OCI-LY1 (cell line): ENCODE data around the gene DHH.

Experiments
- H2AFZ ChIP-seq: fragments of 200-600 bp; sonication (generic), shearing (Covaris generic); 2 replicates; pipeline ENCODE4 v1.6.0; 2014; ENCODE audit warnings: antibody characterized with exemption, mild to moderate bottlenecking, low read length
- H3F3A ChIP-seq: fragments of 200-600 bp; sonication (generic), shearing (Covaris generic); 2 replicates; pipeline ENCODE4 v1.6.0; 2014; ENCODE audit warnings: mild to moderate bottlenecking, antibody characterized with exemption, low read length, moderate library complexity; ENCODE audit not compliant: insufficient read depth
- H3K27ac ChIP-seq: fragments of 200-600 bp; sonication (generic); 2 replicates; pipeline ENCODE4 v1.5.1; 2014; ENCODE audit warnings: low read length, mixed run types, mild to moderate bottlenecking, low read depth; ENCODE audit not compliant: poor library complexity, severe bottlenecking
- H3K27me3 ChIP-seq: fragments of 200-600 bp; sonication (generic); 2 replicates; pipeline ENCODE4 v1.6.0; 2014; ENCODE audit warnings: antibody characterized with exemption, mild to moderate bottlenecking, low read length, moderate library complexity; ENCODE audit not compliant: insufficient read depth
- H3K36me3 ChIP-seq: fragments of 200-600 bp; sonication (generic); 2 replicates; pipeline ENCODE4 v1.6.1; 2014; ENCODE audit warnings: mild to moderate bottlenecking, antibody characterized with exemption, low read length, moderate library complexity, mixed read lengths; ENCODE audit not compliant: insufficient read depth
- H3K4me1 ChIP-seq: fragments of 200-600 bp; sonication (generic); 2 replicates; pipeline ENCODE4 v1.5.1; 2014; ENCODE audit warnings: mild to moderate bottlenecking, low read length, moderate library complexity; ENCODE audit not compliant: insufficient read depth, severe bottlenecking
- H3K4me2 ChIP-seq: fragments of 200-600 bp; sonication (generic), shearing (Covaris generic); 2 replicates; pipeline ENCODE4 v1.6.1; 2014; ENCODE audit warnings: low read length
- H3K4me3 ChIP-seq: fragments of 200-600 bp; sonication (generic); 2 replicates; pipeline ENCODE4 v1.5.1; 2014; ENCODE audit warnings: low read length, low read depth, mild to moderate bottlenecking, mixed read lengths; ENCODE audit not compliant: poor library complexity, severe bottlenecking
- H3K79me2 ChIP-seq: fragments of 200-600 bp; shearing (Covaris generic); 2 replicates; pipeline ENCODE4 v1.6.1; 2016; ENCODE audit warnings: mixed run types, low read length, mixed read lengths; ENCODE audit not compliant: insufficient read depth
- H3K9ac ChIP-seq: fragments of 200-600 bp; sonication (generic), shearing (Covaris generic); 2 replicates; pipeline ENCODE4 v1.6.1; 2014; ENCODE audit warnings: mild to moderate bottlenecking, low read length, mixed read lengths
- H3K9me2 ChIP-seq: fragments of 200-600 bp; sonication (generic), shearing (Covaris generic); 2 replicates; pipeline ENCODE4 v1.6.1; 2014; ENCODE audit warnings: low read depth, mild to moderate bottlenecking, low read length, mixed read lengths
- H3K9me3 ChIP-seq: fragments of 200-600 bp; shearing (Covaris generic); 2 replicates; pipeline ENCODE4 v1.6.1; 2014; ENCODE audit warnings: low read length, mixed read lengths
- H4K20me1 ChIP-seq: fragments of 200-600 bp; sonication (generic), shearing (Covaris generic); 2 replicates; pipeline ENCODE4 v1.6.0; 2016; ENCODE audit warnings: mild to moderate bottlenecking, low read length; ENCODE audit not compliant: insufficient read depth
- CTCF ChIP-seq: fragments of 200-600 bp; sonication (generic), shearing (Covaris generic); IDR thresholded peaks from 2 replicates; pipeline ENCODE4 v1.5.1; 2017; ENCODE audit warnings: mild to moderate bottlenecking, antibody characterized with exemption, low read length, moderate library complexity, mixed read lengths
- EZH2 ChIP-seq: fragments of 200-600 bp; sonication (generic), shearing (Covaris generic); IDR thresholded peaks from 2 replicates; pipeline ENCODE4 v1.8.0; 2017; ENCODE audit warnings: borderline replicate concordance, mixed run types, mild to moderate bottlenecking, antibody characterized with exemption, low read length, moderate library complexity, mixed read lengths

The DHH gene

GRCh38 chr12:49060237-49061156 lies 34.1 kb downstream of the DHH start, which contains the start of gene KMT2D:
KMT2D (minus strand) TSS chr12:49060794; CDS start chr12:49055324, 5,470 bp downstream.
- peak within 1 kb of the TSS; percentile 76 for H3K4me3 ChIP-seq
- peak within 1 kb of the TSS; percentile 23; the same call in 1 of the 2 replicates for H2AFZ ChIP-seq
- peak within 1 kb of the TSS; percentile 70 for H3K27ac ChIP-seq
- peaks cover 53% of the 10 kb centered on the region for H3K4me1 ChIP-seq
- peak within 1 kb of the TSS; percentile 99 for H3K4me2 ChIP-seq
- TF ChIP-seq CTCF (no peak; the same call in 1 of the 2 replicates), EZH2 (no peak)
- H3K36me3 ChIP-seq: peaks cover 3% of the 10 kb centered on the region; the same call in 1 of the 2 replicates
- H3F3A ChIP-seq: no peaks in the 10 kb centered on the region
- 0 out of 2 replicates have a peak, but pooled peaks cover 2% of the 10 kb centered on the region for H4K20me1 ChIP-seq
- peak within 1 kb of the TSS; percentile 89 for H3K9ac ChIP-seq
- no peaks in the 10 kb centered on the region for H3K9me2 ChIP-seq
- no peaks in the 10 kb centered on the region for H3K27me3 ChIP-seq
- no peaks in the 10 kb centered on the region for H3K9me3 ChIP-seq
- H3K79me2 ChIP-seq: peaks cover 48% of the 10 kb centered on the region

GRCh38 chr12:49059299-49060171 lies 35.1 kb downstream of the DHH start:
- peaks cover 56% of the 10 kb centered on the region for H3K79me2 ChIP-seq
- TF ChIP-seq EZH2 (no peak), CTCF (no peak)
- H3K9ac ChIP-seq: peak overlapping the region; percentile 89
- peak overlapping the region; percentile 76 for H3K4me3 ChIP-seq
- H4K20me1 ChIP-seq: 0 out of 2 replicates have a peak, but pooled peaks cover 2% of the 10 kb centered on the region
- H3K4me2 ChIP-seq: peak overlapping the region; percentile 99
- no peaks in the 10 kb centered on the region for H3K9me2 ChIP-seq
- peak overlapping the region; percentile 9 for H3K27ac ChIP-seq
- no peaks in the 10 kb centered on the region for H3K9me3 ChIP-seq
- peaks cover 54% of the 10 kb centered on the region for H3K4me1 ChIP-seq
- no peaks in the 10 kb centered on the region for H3K27me3 ChIP-seq
- peaks cover 12% of the 10 kb centered on the region; the same call in 1 of the 2 replicates for H3K36me3 ChIP-seq
- no peak overlapping the region for H2AFZ ChIP-seq
- H3F3A ChIP-seq: no peaks in the 10 kb centered on the region

- Histone ChIP-seq H3K9ac (peak overlapping the region; percentile 89), H3K4me1 (peaks cover 54% of the 10 kb centered on the region), H2AFZ (no peak overlapping the region), H4K20me1 (0 out of 2 replicates have a peak, but pooled peaks cover 2% of the 10 kb centered on the region), H3K27ac (no peak overlapping the region), H3K4me3 (peak overlapping the region; percentile 76), H3F3A (no peaks in the 10 kb centered on the region), H3K9me2 (no peaks in the 10 kb centered on the region), H3K36me3 (peaks cover 18% of the 10 kb centered on the region; the same call in 1 of the 2 replicates), H3K27me3 (no peaks in the 10 kb centered on the region), H3K9me3 (no peaks in the 10 kb centered on the region), H3K4me2 (peak overlapping the region; percentile 99), H3K79me2 (peaks cover 56% of the 10 kb centered on the region)
- TF ChIP-seq CTCF (no peak), EZH2 (no peak)
These were observed 35.6 kb downstream of the DHH start for GRCh38 chr12:49059045-49059298.
